PC-9 (cell line): ENCODE data around the gene OSBPL2. TPM values are rescaled to one million over a fixed set of nuclear protein-coding genes. Genes with fewer than 3 reads are reported as not detected.

ENCODE experiments used
- BruUV-seq: library from RNA; stranded (reverse); fragments of 400-500 nt; replicated peaks from 2 replicates; lab custom pipeline; 2021; lab: Mats Ljungman, UMichigan
- CTCF ChIA-PET: fragments of 300-600 bp; sonication (Branson Sonifier 250); formaldehyde crosslinking; loops from one replicate; lab custom pipeline; 2022; ENCODE audit warnings: antibody characterized with exemption; lab: Charles Lee
- POLR2A ChIA-PET: fragments of 300-600 bp; sonication (Branson Sonifier 250); formaldehyde crosslinking; loops from one replicate; lab custom pipeline; 2022; ENCODE audit warnings: antibody characterized with exemption; ENCODE audit not compliant: unreplicated experiment; lab: Charles Lee
- DNase-seq, 2 experiments: peaks; one replicate each; pipeline versions ENCODE4 v3.0.0 to v3.0.0-alpha.2; 2015 to 2022; ENCODE audit warnings: mixed read lengths in 1 of 2
- H2AFZ ChIP-seq: fragments of 200-600 bp; sonication (generic); 2 replicates; pipeline ENCODE4 v1.8.1; 2017; ENCODE audit warnings: antibody characterized with exemption
- H3F3A ChIP-seq: fragments of 200-600 bp; sonication (generic); 2 replicates; pipeline ENCODE4 v1.8.1; 2017; ENCODE audit warnings: antibody characterized with exemption, mild to moderate bottlenecking, low read depth; ENCODE audit not compliant: insufficient read depth
- H3K27ac ChIP-seq: fragments of 200-600 bp; sonication (generic); 2 replicates; pipeline ENCODE4 v1.6.1; 2016; ENCODE audit warnings: mixed run types
- H3K27me3 ChIP-seq: fragments of 200-600 bp; sonication (generic); 2 replicates; pipeline ENCODE4 v1.6.1; 2016; ENCODE audit warnings: low read depth, mixed run types; ENCODE audit not compliant: insufficient read depth
- H3K36me3 ChIP-seq: fragments of 200-600 bp; sonication (generic); 2 replicates; pipeline ENCODE4 v1.6.1; 2016; ENCODE audit warnings: low read depth, mixed run types
- H3K4me1 ChIP-seq: fragments of 200-600 bp; sonication (generic); replicated peaks from 2 replicates; pipeline ENCODE4 v1.6.1; 2016; ENCODE audit warnings: mixed run types; ENCODE audit not compliant: insufficient read depth
- H3K4me2 ChIP-seq: fragments of 200-600 bp; sonication (generic); 2 replicates; pipeline ENCODE4 v1.6.1; 2017; ENCODE audit warnings: mixed run types
- H3K4me3 ChIP-seq: fragments of 200-600 bp; sonication (generic); 2 replicates; pipeline ENCODE4 v1.6.1; 2016; ENCODE audit warnings: mixed run types
- H3K79me2 ChIP-seq: fragments of 200-600 bp; sonication (generic); 2 replicates; pipeline ENCODE4 v1.6.1; 2017; ENCODE audit warnings: low read depth, mixed run types
- H3K9me2 ChIP-seq: fragments of 200-600 bp; sonication (generic); 2 replicates; pipeline ENCODE4 v1.8.1; 2017; ENCODE audit warnings: mild to moderate bottlenecking; ENCODE audit not compliant: insufficient read depth
- H3K9me3 ChIP-seq: fragments of 200-600 bp; sonication (generic); 2 replicates; pipeline ENCODE4 v1.8.1; 2016; ENCODE audit warnings: low read depth; ENCODE audit not compliant: insufficient read depth
- H4K20me1 ChIP-seq: fragments of 200-600 bp; sonication (generic); 2 replicates; pipeline ENCODE4 v1.8.1; 2017; ENCODE audit not compliant: insufficient read depth
- EZH2 ChIP-seq: fragments of 200-600 bp; sonication (generic); IDR thresholded peaks from 2 replicates; pipeline ENCODE4 v1.8.0; 2017; ENCODE audit warnings: antibody characterized with exemption, low read depth
- intact Hi-C: fragments of 100-400 bp; cut with micrococcal nuclease; formaldehyde crosslinking; loops from one replicate; pipeline ENCODE4 v1.10.0; 2022; ENCODE audit not compliant: unreplicated experiment
- total RNA-seq: library from RNA; stranded (reverse); gene quantifications from 2 replicates; pipeline ENCODE4 v1.2.3, GENCODE V29; 2021
- TF ChIP-seq, protein P1 (sequence below): fragments of 200-600 bp; sonication (generic); conservative IDR thresholded peaks from 2 replicates; pipeline ENCODE4 v1.6.1; 2017; ENCODE audit warnings: mixed run types, antibody characterized with exemption, mild to moderate bottlenecking, moderate library complexity

Gene OSBPL2
- total RNA-seq, 1 experiment from 2014 or later, result 84.8 TPM

DNA sequence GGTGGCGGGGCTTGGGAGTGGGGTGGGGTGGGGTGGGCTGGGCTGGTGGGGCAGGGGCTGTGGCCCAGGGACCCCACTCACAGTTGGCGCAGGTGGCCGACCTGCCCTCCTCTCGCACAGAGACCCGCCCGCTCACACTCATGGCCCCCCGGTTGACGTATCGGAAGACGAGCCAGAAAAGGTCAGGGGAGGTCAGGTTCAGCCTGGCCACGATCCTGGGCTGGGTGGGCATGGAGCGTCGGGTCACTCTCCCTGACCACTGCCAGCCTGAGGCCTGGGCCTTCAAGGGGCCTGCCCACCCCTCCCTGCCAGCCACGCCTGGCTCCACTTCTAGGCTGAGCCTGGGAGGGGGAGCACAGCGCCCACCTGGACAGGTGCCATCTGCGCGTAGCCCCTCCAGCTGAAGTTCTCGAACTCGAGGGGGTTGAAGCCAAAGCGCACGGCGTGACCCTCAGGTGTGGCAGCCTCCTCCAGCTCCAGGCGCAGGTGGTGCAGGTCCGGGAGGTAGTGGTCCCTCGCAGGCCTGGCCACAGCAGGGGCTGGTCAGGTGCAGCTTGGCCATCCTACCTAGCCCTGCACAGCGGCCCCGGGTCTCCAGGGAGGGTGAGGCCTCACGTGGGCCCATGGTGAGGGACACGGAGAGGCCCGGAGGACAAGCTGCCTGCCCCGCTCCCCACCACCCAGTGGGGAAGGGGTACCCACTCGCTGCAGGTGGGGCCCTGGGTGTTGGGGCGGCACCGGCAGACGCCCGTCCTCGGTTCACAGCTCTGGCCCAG lies 95.7 kb downstream of the OSBPL2 start:
- H2AFZ ChIP-seq, result no peak overlapping the region
- peaks cover 35% of the 10 kb centered on the region for H3K36me3 ChIP-seq
- H3K9me2 ChIP-seq, result no peaks in the 10 kb centered on the region
- no peak for DNase-seq
- CTCF ChIA-PET, result no interaction called here
- no peak overlapping the region for H3K27ac ChIP-seq
- H3F3A ChIP-seq, result peaks cover 33% of the 10 kb centered on the region
- H3K9me3 ChIP-seq, result no peaks in the 10 kb centered on the region
- TF ChIP-seq, protein P1, sequence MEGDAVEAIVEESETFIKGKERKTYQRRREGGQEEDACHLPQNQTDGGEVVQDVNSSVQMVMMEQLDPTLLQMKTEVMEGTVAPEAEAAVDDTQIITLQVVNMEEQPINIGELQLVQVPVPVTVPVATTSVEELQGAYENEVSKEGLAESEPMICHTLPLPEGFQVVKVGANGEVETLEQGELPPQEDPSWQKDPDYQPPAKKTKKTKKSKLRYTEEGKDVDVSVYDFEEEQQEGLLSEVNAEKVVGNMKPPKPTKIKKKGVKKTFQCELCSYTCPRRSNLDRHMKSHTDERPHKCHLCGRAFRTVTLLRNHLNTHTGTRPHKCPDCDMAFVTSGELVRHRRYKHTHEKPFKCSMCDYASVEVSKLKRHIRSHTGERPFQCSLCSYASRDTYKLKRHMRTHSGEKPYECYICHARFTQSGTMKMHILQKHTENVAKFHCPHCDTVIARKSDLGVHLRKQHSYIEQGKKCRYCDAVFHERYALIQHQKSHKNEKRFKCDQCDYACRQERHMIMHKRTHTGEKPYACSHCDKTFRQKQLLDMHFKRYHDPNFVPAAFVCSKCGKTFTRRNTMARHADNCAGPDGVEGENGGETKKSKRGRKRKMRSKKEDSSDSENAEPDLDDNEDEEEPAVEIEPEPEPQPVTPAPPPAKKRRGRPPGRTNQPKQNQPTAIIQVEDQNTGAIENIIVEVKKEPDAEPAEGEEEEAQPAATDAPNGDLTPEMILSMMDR, result no peak
- no peak for TF ChIP-seq EZH2
- POLR2A ChIA-PET, result no interaction called here
- H4K20me1 ChIP-seq, result peaks cover 72% of the 10 kb centered on the region
- H3K4me2 ChIP-seq, result no peak overlapping the region
- no peaks in the 10 kb centered on the region for H3K4me1 ChIP-seq
- BruUV-seq, result no TSS peak
- H3K79me2 ChIP-seq, result peaks cover 29% of the 10 kb centered on the region; the same call in 1 of the 2 replicates
- no peak overlapping the region for H3K4me3 ChIP-seq
- intact Hi-C loops, result no loop called here
- H3K27me3 ChIP-seq, result no peaks in the 10 kb centered on the region

DNA sequence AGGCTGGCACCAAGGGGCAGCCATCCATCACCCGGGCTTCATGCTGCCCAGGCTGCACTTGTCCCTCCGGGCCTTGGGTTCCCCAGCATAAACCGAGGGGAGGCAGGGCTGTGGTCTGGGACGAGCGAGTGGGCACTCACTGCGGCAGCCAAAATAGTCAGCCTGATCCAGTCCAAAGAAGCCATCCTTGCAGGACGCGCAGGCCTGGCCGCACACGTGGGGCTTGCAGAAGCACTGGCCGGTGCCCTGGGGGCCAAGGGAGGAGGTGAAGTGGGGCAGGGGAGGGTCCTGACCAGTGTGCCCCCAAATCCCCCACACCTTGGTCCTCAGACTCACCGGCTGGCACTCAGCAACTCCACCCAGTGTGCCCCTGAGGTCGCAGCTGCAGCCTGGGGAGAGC lies 96.6 kb downstream of the OSBPL2 start:
- BruUV-seq, result no TSS peak
- Histone ChIP-seq H3K9me3 (no peaks in the 10 kb centered on the region), H3K79me2 (peaks cover 31% of the 10 kb centered on the region), H3K27ac (no peak overlapping the region), H2AFZ (no peak overlapping the region), H3K4me3 (no peak overlapping the region), H3K9me2 (no peaks in the 10 kb centered on the region), H3K4me1 (no peaks in the 10 kb centered on the region), H3K36me3 (peaks cover 38% of the 10 kb centered on the region), H3F3A (peaks cover 33% of the 10 kb centered on the region), H3K27me3 (no peaks in the 10 kb centered on the region), H4K20me1 (peaks cover 70% of the 10 kb centered on the region), H3K4me2 (no peak overlapping the region)
- intact Hi-C loops, result no loop called here
- no peak for DNase-seq
- CTCF ChIA-PET, result no interaction called here
- POLR2A ChIA-PET, result no interaction called here
- no peak for TF ChIP-seq EZH2
- TF ChIP-seq, protein P1, result no peak

DNA sequence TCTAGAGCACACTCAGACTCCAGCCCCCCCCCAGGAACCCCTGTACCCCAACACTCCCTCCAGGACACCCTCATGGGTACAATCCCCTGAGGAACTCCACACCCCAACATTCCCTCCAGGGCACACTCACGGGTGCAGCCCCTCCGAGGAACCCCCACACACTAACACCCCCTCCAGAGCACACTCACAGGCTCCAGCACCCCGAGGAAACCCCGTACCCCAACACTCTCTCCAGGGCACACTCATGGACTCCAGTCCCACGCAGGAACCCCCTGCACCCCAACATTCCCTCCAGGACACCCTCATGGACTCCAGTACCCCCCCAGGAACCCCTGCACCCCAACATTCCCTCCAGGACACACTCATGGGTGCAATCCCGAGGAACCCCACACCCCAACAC lies 97.2 kb downstream of the OSBPL2 start:
- ChIA-PET CTCF (no interaction called here), POLR2A (no interaction called here)
- no peaks in the 10 kb centered on the region for H3K4me1 ChIP-seq
- no peaks in the 10 kb centered on the region for H3K27me3 ChIP-seq
- DNase-seq, result no peak
- no peaks in the 10 kb centered on the region for H3K9me3 ChIP-seq
- H3K9me2 ChIP-seq, result no peaks in the 10 kb centered on the region
- peaks cover 32% of the 10 kb centered on the region for H3K79me2 ChIP-seq
- no peak overlapping the region for H3K4me2 ChIP-seq
- TF ChIP-seq, protein P1, result no peak
- no peak for TF ChIP-seq EZH2
- no peak overlapping the region for H2AFZ ChIP-seq
- intact Hi-C loops, result no loop called here
- no peak overlapping the region for H3K27ac ChIP-seq
- peaks cover 36% of the 10 kb centered on the region for H3F3A ChIP-seq
- H3K36me3 ChIP-seq, result peaks cover 42% of the 10 kb centered on the region
- no TSS peak for BruUV-seq
- H4K20me1 ChIP-seq, result peaks cover 68% of the 10 kb centered on the region
- H3K4me3 ChIP-seq, result no peak overlapping the region
